H9 (cell line): Measurements from ENCODE around the gene SCN8A. TPM values are rescaled to one million over a fixed set of nuclear protein-coding genes. Genes with fewer than 3 reads are reported as not detected.

ENCODE experiments used
- DNase-seq: peaks from one replicate; pipeline ENCODE4 v3.0.0-alpha.2; 2017
- H2AFZ ChIP-seq: one replicate; pipeline ENCODE4 v1.6.1; 2013; ENCODE audit warnings: mild to moderate bottlenecking, low read length, control low read depth, moderate library complexity
- H2AK5ac ChIP-seq: 2 replicates; pipeline ENCODE4 v1.6.1; 2013; ENCODE audit warnings: low read length, control low read depth, mixed read lengths; ENCODE audit not compliant: insufficient read length
- H2BK120ac ChIP-seq: one replicate; pipeline ENCODE4 v1.6.1; 2013; ENCODE audit warnings: low read depth, mild to moderate bottlenecking, low read length, control low read depth, inconsistent platforms; ENCODE audit not compliant: poor library complexity, severe bottlenecking
- H2BK12ac ChIP-seq: 2 replicates; pipeline ENCODE4 v1.6.1; 2013; ENCODE audit warnings: low read length, control low read depth, mixed read lengths, low read depth; ENCODE audit not compliant: insufficient read length
- H2BK15ac ChIP-seq: 2 replicates; pipeline ENCODE4 v1.6.1; 2013; ENCODE audit warnings: low read depth, low read length, control low read depth
- H2BK20ac ChIP-seq: one replicate; pipeline ENCODE4 v1.6.1; 2013; ENCODE audit warnings: low read depth, mild to moderate bottlenecking, low read length, control low read depth, inconsistent platforms; ENCODE audit not compliant: poor library complexity, severe bottlenecking
- H2BK5ac ChIP-seq: 2 replicates; pipeline ENCODE4 v1.6.1; 2013; ENCODE audit warnings: low read length, control low read depth, mixed read lengths; ENCODE audit not compliant: insufficient read length
- H3K14ac ChIP-seq: 2 replicates; pipeline ENCODE4 v1.6.1; 2013; ENCODE audit warnings: low read length, control low read depth; ENCODE audit not compliant: insufficient read depth
- H3K18ac ChIP-seq: 2 replicates; pipeline ENCODE4 v1.6.1; 2013; ENCODE audit warnings: low read depth, mild to moderate bottlenecking, mixed read lengths, low read length, control low read depth; ENCODE audit not compliant: insufficient read length
- H3K23ac ChIP-seq: 2 replicates; pipeline ENCODE4 v1.6.1; 2013; ENCODE audit warnings: low read length, control low read depth, mixed read lengths, low read depth; ENCODE audit not compliant: insufficient read length
- H3K23me2 ChIP-seq: 2 replicates; pipeline ENCODE4 v1.6.1; 2013; ENCODE audit warnings: low read depth, mild to moderate bottlenecking, mixed read lengths, low read length, control low read depth; ENCODE audit not compliant: insufficient read length, poor library complexity, severe bottlenecking
- H3K27ac ChIP-seq: 2 replicates; pipeline ENCODE4 v1.5.1; 2013; ENCODE audit warnings: low read length, control low read depth, mixed read lengths, low read depth; ENCODE audit not compliant: insufficient read length
- H3K27me3 ChIP-seq: 2 replicates; pipeline ENCODE4 v1.6.1; 2013; ENCODE audit warnings: low read length, control low read depth, inconsistent platforms; ENCODE audit not compliant: insufficient read depth
- H3K4ac ChIP-seq: 2 replicates; pipeline ENCODE4 v1.6.1; 2013; ENCODE audit warnings: low read depth, mild to moderate bottlenecking, control low read depth, inconsistent platforms, low read length, moderate library complexity
- H3K4me1 ChIP-seq: 2 replicates; pipeline ENCODE4 v1.6.1; 2013; ENCODE audit warnings: low read length, control low read depth, inconsistent platforms; ENCODE audit not compliant: insufficient read depth
- H3K4me2 ChIP-seq: 2 replicates; pipeline ENCODE4 v1.6.1; 2013; ENCODE audit warnings: low read length, control low read depth, mixed read lengths; ENCODE audit not compliant: insufficient read length, insufficient read depth
- H3K56ac ChIP-seq: 2 replicates; pipeline ENCODE4 v1.6.1; 2013; ENCODE audit warnings: low read depth, mild to moderate bottlenecking, mixed read lengths, low read length, control low read depth; ENCODE audit not compliant: insufficient read length
- H3K79me1 ChIP-seq: 2 replicates; pipeline ENCODE4 v1.6.1; 2013; ENCODE audit warnings: low read depth, mild to moderate bottlenecking, moderate library complexity, low read length, control low read depth, inconsistent platforms; ENCODE audit not compliant: insufficient read depth, poor library complexity, severe bottlenecking
- H3K79me2 ChIP-seq: 2 replicates; pipeline ENCODE4 v1.6.1; 2013; ENCODE audit warnings: low read length, control low read depth, inconsistent platforms; ENCODE audit not compliant: insufficient read depth
- H3K9ac ChIP-seq: 2 replicates; pipeline ENCODE4 v1.6.1; 2013; ENCODE audit warnings: low read length, control low read depth, mixed read lengths; ENCODE audit not compliant: insufficient read length; ENCODE audit errors: extremely low read depth
- H3K9me3 ChIP-seq: one replicate; pipeline ENCODE4 v1.6.1; 2013; ENCODE audit warnings: low read depth, low read length, inconsistent platforms; ENCODE audit not compliant: control insufficient read depth
- H3T11ph ChIP-seq: one replicate; pipeline ENCODE4 v1.6.1; 2013; ENCODE audit warnings: mild to moderate bottlenecking, low read length, control low read depth, inconsistent platforms
- H4K20me1 ChIP-seq: one replicate; pipeline ENCODE4 v1.6.1; 2013; ENCODE audit not compliant: control insufficient read depth, insufficient read length, insufficient read depth
- H4K5ac ChIP-seq: 2 replicates; pipeline ENCODE4 v1.6.1; 2013; ENCODE audit warnings: low read depth, mild to moderate bottlenecking, mixed read lengths, low read length, control low read depth; ENCODE audit not compliant: insufficient read length
- H4K8ac ChIP-seq: replicated peaks from 2 replicates; pipeline ENCODE4 v1.6.1; 2013; ENCODE audit warnings: low read length, control low read depth, mixed read lengths, low read depth; ENCODE audit not compliant: insufficient read length
- H4K91ac ChIP-seq: 2 replicates; pipeline ENCODE4 v1.6.1; 2013; ENCODE audit warnings: low read depth, mild to moderate bottlenecking, moderate library complexity, mixed read lengths, low read length, control low read depth; ENCODE audit not compliant: insufficient read length
- H3K27ac Mint-ChIP-seq, 3 experiments: 2 replicates in 2 of 3; 3 replicates in 1 of 3; pipeline ENCODE4 v1.8.0; 2020 to 2021; ENCODE audit warnings: mixed read lengths in 3 of 3, mild to moderate bottlenecking in 1 of 3, moderate library complexity in 1 of 3
- H3K27me3 Mint-ChIP-seq: 2 replicates; pipeline ENCODE4 v1.8.0; 2021; ENCODE audit warnings: low read depth, mild to moderate bottlenecking, moderate library complexity, mixed read lengths
- H3K36me3 Mint-ChIP-seq, 3 experiments: 2 replicates in 2 of 3; 3 replicates in 1 of 3; pipeline ENCODE4 v1.8.0; 2020 to 2021; ENCODE audit warnings: low read depth in 3 of 3, mixed read lengths in 3 of 3; ENCODE audit not compliant: insufficient read depth in 1 of 3
- H3K4me1 Mint-ChIP-seq, 2 experiments: 2 replicates each; pipeline ENCODE4 v1.8.0; 2020; ENCODE audit warnings: mixed read lengths in 2 of 2
- H3K4me3 Mint-ChIP-seq, 2 experiments: 2 replicates in 1 of 2; 3 replicates in 1 of 2; pipeline ENCODE4 v1.8.0; 2020 to 2021; ENCODE audit warnings: mild to moderate bottlenecking in 2 of 2, mixed read lengths in 2 of 2, moderate library complexity in 1 of 2
- H3K9me3 Mint-ChIP-seq, 2 experiments: 2 replicates in 1 of 2; 3 replicates in 1 of 2; pipeline ENCODE4 v1.8.0; 2020; ENCODE audit warnings: mild to moderate bottlenecking in 2 of 2, mixed read lengths in 2 of 2, moderate library complexity in 1 of 2
- WGBS: extraction: QIAGEN DNeasy Blood & Tissue Kit; methylation state at CpG from one replicate; pipeline ENCODE4 v1.1.7; 2013; ENCODE audit warnings: missing lambda C conversion rate, low lambda C conversion rate, mixed read lengths; ENCODE audit not compliant: insufficient read length; ENCODE audit errors: extremely low coverage; 5-methylcytosine and 5-hydroxymethylcytosine counted together
- total RNA-seq: library from RNA; stranded (reverse); gene quantifications from 2 replicates; pipeline ENCODE4 v1.2.1, GENCODE V29; 2021
- TF ChIP-seq, protein P1 (sequence below): fragments of 200-600 bp; sonication (generic); conservative IDR thresholded peaks from 3 replicates; pipeline ENCODE4 v1.8.0; 2021; ENCODE audit warnings: antibody characterized with exemption, mild to moderate bottlenecking

SCN8A gene
- total RNA-seq, 1 experiment from 2014 or later: 15.2 TPM

DNA sequence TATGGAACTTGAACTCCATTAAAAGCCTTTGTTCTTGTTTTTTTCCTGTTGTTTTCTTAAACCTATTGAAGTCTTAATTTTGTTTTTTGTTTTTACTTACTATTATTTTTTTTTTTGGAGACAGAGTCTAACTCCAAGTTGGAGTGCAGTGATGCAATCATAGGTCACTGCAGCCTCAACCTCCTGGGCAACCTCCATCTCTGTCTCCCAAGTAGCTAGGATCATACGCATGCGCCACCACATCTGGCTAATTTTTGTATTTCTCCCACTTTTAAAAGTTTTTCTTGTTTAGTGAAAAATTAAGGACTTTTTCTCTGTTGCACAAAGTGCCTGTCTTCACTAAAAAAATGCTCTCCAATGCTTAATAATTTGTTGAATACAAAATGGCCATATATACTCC is 76.2 kb downstream of the SCN8A start:
- H3K56ac ChIP-seq: no peak overlapping the region
- no peaks in the 10 kb centered on the region for H4K20me1 ChIP-seq
- peak overlapping the region; percentile 56 to 93 (median 59); a peak in 6 of 7 replicates for H3K27ac Mint-ChIP-seq
- H3K9ac ChIP-seq: no peak overlapping the region
- H2BK20ac ChIP-seq: no peak overlapping the region
- H3K4me1 ChIP-seq: peaks cover 2% of the 10 kb centered on the region; the same call in 1 of the 2 replicates
- H3K4me3 Mint-ChIP-seq: no peak overlapping the region
- H3K18ac ChIP-seq: no peak overlapping the region
- H2BK5ac ChIP-seq: no peak overlapping the region
- H3K27me3 ChIP-seq: no peaks in the 10 kb centered on the region
- no peak overlapping the region for H4K8ac ChIP-seq
- no peaks in the 10 kb centered on the region for H3K27me3 Mint-ChIP-seq
- H3K14ac ChIP-seq: no peak overlapping the region
- H3K23ac ChIP-seq: no peak overlapping the region
- no peak overlapping the region for H2BK15ac ChIP-seq
- no peaks in the 10 kb centered on the region for H3K79me2 ChIP-seq
- no peak overlapping the region for H2BK12ac ChIP-seq
- TF ChIP-seq, protein P1, sequence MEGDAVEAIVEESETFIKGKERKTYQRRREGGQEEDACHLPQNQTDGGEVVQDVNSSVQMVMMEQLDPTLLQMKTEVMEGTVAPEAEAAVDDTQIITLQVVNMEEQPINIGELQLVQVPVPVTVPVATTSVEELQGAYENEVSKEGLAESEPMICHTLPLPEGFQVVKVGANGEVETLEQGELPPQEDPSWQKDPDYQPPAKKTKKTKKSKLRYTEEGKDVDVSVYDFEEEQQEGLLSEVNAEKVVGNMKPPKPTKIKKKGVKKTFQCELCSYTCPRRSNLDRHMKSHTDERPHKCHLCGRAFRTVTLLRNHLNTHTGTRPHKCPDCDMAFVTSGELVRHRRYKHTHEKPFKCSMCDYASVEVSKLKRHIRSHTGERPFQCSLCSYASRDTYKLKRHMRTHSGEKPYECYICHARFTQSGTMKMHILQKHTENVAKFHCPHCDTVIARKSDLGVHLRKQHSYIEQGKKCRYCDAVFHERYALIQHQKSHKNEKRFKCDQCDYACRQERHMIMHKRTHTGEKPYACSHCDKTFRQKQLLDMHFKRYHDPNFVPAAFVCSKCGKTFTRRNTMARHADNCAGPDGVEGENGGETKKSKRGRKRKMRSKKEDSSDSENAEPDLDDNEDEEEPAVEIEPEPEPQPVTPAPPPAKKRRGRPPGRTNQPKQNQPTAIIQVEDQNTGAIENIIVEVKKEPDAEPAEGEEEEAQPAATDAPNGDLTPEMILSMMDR: no peak
- no peak overlapping the region for H3T11ph ChIP-seq
- H3K79me1 ChIP-seq: peaks cover 3% of the 10 kb centered on the region
- no peaks in the 10 kb centered on the region for H3K9me3 Mint-ChIP-seq
- no peaks in the 10 kb centered on the region for H3K9me3 ChIP-seq
- H3K4me1 Mint-ChIP-seq: peaks cover 34 to 35% of the 10 kb centered on the region in 2 experiments
- H3K23me2 ChIP-seq: no peaks in the 10 kb centered on the region
- H3K27ac ChIP-seq: no peak overlapping the region
- no CpG with 5 or more reads among the region's 2 CpGs for WGBS
- DNase-seq: no peak
- no peak overlapping the region for H3K4ac ChIP-seq
- no peak overlapping the region for H2AFZ ChIP-seq
- H4K91ac ChIP-seq: no peak overlapping the region
- peaks cover 14 to 21% (median 20%) of the 10 kb centered on the region in 3 experiments for H3K36me3 Mint-ChIP-seq
- H2AK5ac ChIP-seq: no peak overlapping the region
- H2BK120ac ChIP-seq: no peak overlapping the region
- no peak overlapping the region for H3K4me2 ChIP-seq
- H4K5ac ChIP-seq: no peak overlapping the region
